D721Med (cell line): ENCODE measurements around the gene SEC24B.

ENCODE experiments used
- DNase-seq: peaks from one replicate; pipeline ENCODE4 v3.0.0; 2011; ENCODE audit warnings: low spot score; ENCODE audit not compliant: insufficient read length
- FAIRE-seq: peaks from 2 replicates; lab custom pipeline; 2011; peaks lifted over from hg19 to GRCh38; lab: Jason Lieb, UNC
- CTCF ChIP-seq: IDR thresholded peaks from 2 replicates; pipeline ENCODE4 v1.5.1; 2012; ENCODE audit warnings: mild to moderate bottlenecking, control low read depth; ENCODE audit not compliant: insufficient read depth; ENCODE audit errors: missing control alignments

The SEC24B gene

GRCh38 chr4:109589605-109590004, 156.0 kb downstream of the SEC24B start:
- DNase-seq = no peak
- no peak for FAIRE-seq
- no peak for TF ChIP-seq CTCF
